Activated CD4-positive, alpha-beta memory T cell treated with anti-CD3 and anti-CD28 coated beads for 36 hours (primary cell): ENCODE measurements around the gene PPP1R27. TPM values are rescaled to one million over a fixed set of nuclear protein-coding genes. Genes with fewer than 3 reads are reported as not detected.

Experiments used
- CTCF ChIA-PET: fragments of 350-600 bp; sonication (Branson Sonifier 250); formaldehyde crosslinking; loops from one replicate; lab custom pipeline; 2021; ENCODE audit warnings: antibody characterized with exemption, inconsistent platforms; lab: Charles Lee
- POLR2A ChIA-PET: fragments of 350-600 bp; sonication (Branson Sonifier 250); formaldehyde crosslinking; loops from one replicate; lab custom pipeline; 2021; ENCODE audit warnings: antibody characterized with exemption; lab: Charles Lee
- DNase-seq: peaks from one replicate; pipeline ENCODE4 v3.0.0-alpha.2; 2020
- H3K27ac Mint-ChIP-seq: one replicate; pipeline ENCODE4 v1.8.0; 2021; ENCODE audit warnings: mixed read lengths
- H3K27me3 Mint-ChIP-seq: one replicate; pipeline ENCODE4 v1.8.0; 2021; ENCODE audit warnings: mixed read lengths
- H3K36me3 Mint-ChIP-seq: one replicate; pipeline ENCODE4 v1.8.0; 2021; ENCODE audit warnings: mixed read lengths
- H3K4me1 Mint-ChIP-seq: one replicate; pipeline ENCODE4 v1.8.0; 2021; ENCODE audit warnings: low read depth, mixed read lengths
- H3K4me3 Mint-ChIP-seq: one replicate; pipeline ENCODE4 v1.8.0; 2021; ENCODE audit warnings: mild to moderate bottlenecking, mixed read lengths
- H3K9me3 Mint-ChIP-seq: one replicate; pipeline ENCODE4 v1.8.0; 2021; ENCODE audit warnings: mixed read lengths
- intact Hi-C: fragments of 100-400 bp; cut with micrococcal nuclease; formaldehyde crosslinking; loops from one replicate; pipeline ENCODE4 v1.15.1; 2023
- total RNA-seq, 2 experiments: library from RNA; stranded (reverse); gene quantifications; one replicate each; pipeline ENCODE4 v1.2.3, GENCODE V29; 2021

The PPP1R27 gene
- total RNA-seq, 2 experiments from 2014 or later = not detected

DNA sequence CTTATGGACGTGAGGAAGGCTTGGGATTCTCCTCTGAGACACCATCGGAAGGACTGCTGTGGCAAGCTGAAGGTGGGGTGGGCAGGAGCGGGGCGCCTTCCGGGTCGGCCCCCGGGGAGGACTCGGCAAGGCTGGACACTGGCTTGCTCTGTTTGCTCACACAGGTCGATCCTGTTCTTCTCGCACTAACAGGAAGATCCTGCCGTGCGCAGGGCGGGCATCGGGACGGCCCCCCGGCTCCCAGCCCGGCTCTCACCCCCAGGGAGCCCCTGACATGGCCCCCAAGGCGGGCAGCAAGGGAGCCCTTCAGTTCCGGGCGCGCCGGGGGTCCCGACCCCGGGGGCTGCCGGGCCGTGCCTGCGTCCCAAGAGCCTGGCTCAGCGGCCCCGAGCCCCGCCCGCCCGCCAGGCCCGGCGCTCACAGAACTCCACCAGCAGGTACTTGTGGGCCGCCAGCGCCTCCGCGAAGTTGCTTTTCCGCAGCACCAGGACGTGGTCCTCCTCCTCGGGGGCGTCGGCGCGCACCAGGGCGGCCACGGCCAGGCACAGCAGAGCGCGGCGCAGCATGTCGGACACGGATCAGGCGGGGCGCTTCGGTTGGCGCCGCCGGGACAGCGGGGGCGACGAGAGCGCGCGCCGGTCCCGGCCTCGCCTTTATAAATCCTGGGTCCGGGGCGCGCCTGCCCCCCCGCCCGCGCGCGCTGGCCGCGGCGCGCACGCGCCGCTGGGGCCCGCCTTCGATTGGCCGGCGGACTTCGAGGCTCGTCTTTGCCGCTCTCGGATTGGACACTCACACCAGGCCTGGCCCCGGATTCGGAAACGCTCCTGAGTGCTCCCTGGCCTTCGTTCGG lies 25.3 kb upstream of the PPP1R27 start, which contains the start of gene P4HB:
Gene P4HB, minus strand, starts transcription at position 630 of the 850 bp plus-strand sequence. Its CDS starts 64 bp downstream, at position 566.
- ChIA-PET CTCF (interaction anchor here (1.2 to 1.6 kb wide), 2 partner anchors 9 to 10 kb away, joined by 4 to 8 read pairs; no protein-coding TSS in a partner anchor), POLR2A (interaction anchor here (0.7 to 1.9 kb wide), 6 partner anchors 10 to 239 kb away, joined by 3 to 21 read pairs (median 4); partner anchors contain the start of genes ARHGDIA and MRPL12)
- Mint-ChIP-seq H3K9me3 (no peaks in the 10 kb centered on the region), H3K4me1 (peaks cover 44% of the 10 kb centered on the region), H3K4me3 (peak within 1 kb of the TSS; percentile 95), H3K27me3 (no peaks in the 10 kb centered on the region), H3K36me3 (peaks cover 47% of the 10 kb centered on the region), H3K27ac (peak within 1 kb of the TSS; percentile 96)
- peak; percentile 26 for DNase-seq
- intact Hi-C loops = loop anchor here (1.0 to 2.0 kb wide), 7 partner anchors 11 to 345 kb away; partner anchors contain the start of genes ARHGDIA, ARL16, ASPSCR1 and CENPX

- ChIA-PET CTCF (interaction anchor here (1.2 kb wide), 1 partner anchor 10 kb away, joined by 4 read pairs; no protein-coding TSS in a partner anchor), POLR2A (interaction anchor here (0.7 to 1.5 kb wide), 5 partner anchors 11 to 175 kb away, joined by 3 to 8 read pairs (median 4); partner anchors contain the start of genes ARL16, HGS, MCRIP1 and MRPL12)
- peak overlapping the region; percentile 88 for H3K4me3 Mint-ChIP-seq
- no peaks in the 10 kb centered on the region for H3K9me3 Mint-ChIP-seq
- peak overlapping the region; percentile 79 for H3K27ac Mint-ChIP-seq
- intact Hi-C loops = no loop called here
- peaks cover 51% of the 10 kb centered on the region for H3K36me3 Mint-ChIP-seq
- H3K4me1 Mint-ChIP-seq = peaks cover 44% of the 10 kb centered on the region
- peak; percentile 27 for DNase-seq
- H3K27me3 Mint-ChIP-seq = no peaks in the 10 kb centered on the region
Observed at GRCh38 chr17:81858967-81859905, 24.4 kb upstream of the PPP1R27 start.

DNA sequence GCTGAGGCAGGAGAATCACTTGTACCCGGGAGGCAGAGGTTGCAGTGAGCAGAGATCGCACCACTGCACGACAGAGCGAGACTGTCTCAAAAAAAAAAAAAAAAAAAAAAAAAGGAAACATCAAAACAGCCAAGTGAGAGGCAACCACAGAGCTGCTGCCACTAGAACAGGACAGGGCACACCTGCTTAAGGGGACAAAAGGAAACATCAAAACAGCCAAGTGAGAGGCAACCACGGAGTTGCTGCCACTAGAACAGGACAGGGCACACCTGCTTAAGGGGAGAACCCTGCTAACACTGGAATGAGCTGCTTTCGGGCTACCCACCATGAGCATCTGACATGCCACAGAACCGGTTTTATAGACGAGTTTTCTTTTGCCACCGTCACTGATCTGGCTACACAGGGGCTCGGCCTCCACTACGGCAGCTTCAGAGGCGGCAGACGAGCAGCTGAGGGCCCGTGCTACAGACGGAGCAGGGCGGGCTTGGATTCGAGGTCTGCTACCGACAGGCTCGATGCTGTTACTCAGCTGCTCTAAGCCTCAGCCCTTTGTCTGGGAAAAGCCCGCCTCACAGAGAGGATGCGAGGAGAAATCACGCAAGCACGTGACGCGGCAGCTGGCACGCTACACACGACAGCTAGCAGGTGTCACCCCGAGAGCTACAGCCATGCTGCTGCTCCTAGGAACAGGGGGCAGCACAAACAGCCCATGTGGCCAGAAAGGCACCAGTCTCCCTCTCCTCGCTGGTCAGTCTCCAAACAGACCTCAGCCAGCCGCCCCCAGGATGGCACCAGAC lies 23.5 kb upstream of the PPP1R27 start:
- ChIA-PET CTCF (interaction anchor here (1.2 kb wide), 1 partner anchor 11 kb away, joined by 4 read pairs; no protein-coding TSS in a partner anchor), POLR2A (interaction anchor here (1.0 to 1.5 kb wide), 3 partner anchors 12 to 25 kb away, joined by 3 to 8 read pairs (median 5); partner anchors contain the start of gene MCRIP1)
- Mint-ChIP-seq H3K4me1 (peaks cover 38% of the 10 kb centered on the region), H3K27ac (peak overlapping the region; percentile 18), H3K9me3 (no peaks in the 10 kb centered on the region), H3K4me3 (peak overlapping the region; percentile 88), H3K36me3 (peaks cover 52% of the 10 kb centered on the region), H3K27me3 (no peaks in the 10 kb centered on the region)
- intact Hi-C loops = no loop called here
- no peak for DNase-seq

GRCh38 chr17:81854974-81855774 lies 20.3 kb upstream of the PPP1R27 start:
- H3K36me3 Mint-ChIP-seq = peaks cover 56% of the 10 kb centered on the region
- no peaks in the 10 kb centered on the region for H3K9me3 Mint-ChIP-seq
- H3K27me3 Mint-ChIP-seq = no peaks in the 10 kb centered on the region
- POLR2A ChIA-PET = interaction anchor here (0.6 to 1.4 kb wide), 3 partner anchors 12 to 47 kb away, joined by 4 to 5 read pairs (median 4); partner anchors contain the start of gene NPB
- H3K4me3 Mint-ChIP-seq = no peak overlapping the region
- no peak overlapping the region for H3K27ac Mint-ChIP-seq
- peaks cover 25% of the 10 kb centered on the region for H3K4me1 Mint-ChIP-seq
- DNase-seq = no peak
- intact Hi-C loops = no loop called here
- CTCF ChIA-PET = interaction anchor here (0.6 to 1.6 kb wide), 3 partner anchors 21 to 121 kb away, joined by 3 to 4 read pairs (median 3); no protein-coding TSS in a partner anchor

- ChIA-PET CTCF (no interaction called here), POLR2A (no interaction called here)
- intact Hi-C loops = no loop called here
- H3K4me3 Mint-ChIP-seq = no peak overlapping the region
- H3K9me3 Mint-ChIP-seq = no peaks in the 10 kb centered on the region
- H3K27me3 Mint-ChIP-seq = no peaks in the 10 kb centered on the region
- H3K36me3 Mint-ChIP-seq = peaks cover 39% of the 10 kb centered on the region
- H3K4me1 Mint-ChIP-seq = peaks cover under 1% of the 10 kb centered on the region
- H3K27ac Mint-ChIP-seq = no peak overlapping the region
- no peak for DNase-seq
Observed at GRCh38 chr17:81852237-81852636, 17.4 kb upstream of the PPP1R27 start.

- H3K9me3 Mint-ChIP-seq = no peaks in the 10 kb centered on the region
- no peaks in the 10 kb centered on the region for H3K27me3 Mint-ChIP-seq
- H3K36me3 Mint-ChIP-seq = peaks cover 47% of the 10 kb centered on the region
- ChIA-PET CTCF (no interaction called here), POLR2A (interaction anchor here (0.7 kb wide), 1 partner anchor 18 kb away, joined by 3 read pairs; the partner anchor contains the start of gene MCRIP1)
- no peak for DNase-seq
- no peak overlapping the region for H3K27ac Mint-ChIP-seq
- H3K4me1 Mint-ChIP-seq = no peaks in the 10 kb centered on the region
- H3K4me3 Mint-ChIP-seq = no peak overlapping the region
- intact Hi-C loops = no loop called here
Observed at GRCh38 chr17:81851423-81851822, 16.6 kb upstream of the PPP1R27 start.

DNA sequence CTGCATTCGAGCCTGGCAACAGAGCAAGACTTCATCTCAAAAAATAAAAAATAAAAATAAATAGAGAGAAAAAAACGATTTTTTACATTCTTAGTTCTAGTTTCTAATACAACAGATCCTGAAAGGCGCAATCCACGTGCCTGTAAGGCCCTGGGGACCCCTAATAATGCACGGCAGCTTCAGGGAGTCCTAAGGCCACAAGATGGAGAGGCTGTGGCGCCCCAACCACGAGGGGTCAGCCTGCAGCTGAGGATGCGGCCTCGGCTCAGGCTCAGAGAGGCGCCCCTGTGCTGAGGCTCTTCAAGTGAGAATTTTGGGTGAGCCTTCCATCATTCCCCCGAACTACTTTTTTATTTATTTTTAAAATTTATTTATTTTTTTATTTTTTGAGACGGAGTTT lies 14.6 kb upstream of the PPP1R27 start:
- Mint-ChIP-seq H3K36me3 (peaks cover 53% of the 10 kb centered on the region), H3K27ac (no peak overlapping the region), H3K4me1 (no peaks in the 10 kb centered on the region), H3K27me3 (no peaks in the 10 kb centered on the region), H3K4me3 (no peak overlapping the region), H3K9me3 (no peaks in the 10 kb centered on the region)
- intact Hi-C loops = no loop called here
- ChIA-PET CTCF (no interaction called here), POLR2A (interaction anchor here (0.7 kb wide), 1 partner anchor 377 kb away, joined by 3 read pairs; no protein-coding TSS in a partner anchor)
- DNase-seq = no peak

DNA sequence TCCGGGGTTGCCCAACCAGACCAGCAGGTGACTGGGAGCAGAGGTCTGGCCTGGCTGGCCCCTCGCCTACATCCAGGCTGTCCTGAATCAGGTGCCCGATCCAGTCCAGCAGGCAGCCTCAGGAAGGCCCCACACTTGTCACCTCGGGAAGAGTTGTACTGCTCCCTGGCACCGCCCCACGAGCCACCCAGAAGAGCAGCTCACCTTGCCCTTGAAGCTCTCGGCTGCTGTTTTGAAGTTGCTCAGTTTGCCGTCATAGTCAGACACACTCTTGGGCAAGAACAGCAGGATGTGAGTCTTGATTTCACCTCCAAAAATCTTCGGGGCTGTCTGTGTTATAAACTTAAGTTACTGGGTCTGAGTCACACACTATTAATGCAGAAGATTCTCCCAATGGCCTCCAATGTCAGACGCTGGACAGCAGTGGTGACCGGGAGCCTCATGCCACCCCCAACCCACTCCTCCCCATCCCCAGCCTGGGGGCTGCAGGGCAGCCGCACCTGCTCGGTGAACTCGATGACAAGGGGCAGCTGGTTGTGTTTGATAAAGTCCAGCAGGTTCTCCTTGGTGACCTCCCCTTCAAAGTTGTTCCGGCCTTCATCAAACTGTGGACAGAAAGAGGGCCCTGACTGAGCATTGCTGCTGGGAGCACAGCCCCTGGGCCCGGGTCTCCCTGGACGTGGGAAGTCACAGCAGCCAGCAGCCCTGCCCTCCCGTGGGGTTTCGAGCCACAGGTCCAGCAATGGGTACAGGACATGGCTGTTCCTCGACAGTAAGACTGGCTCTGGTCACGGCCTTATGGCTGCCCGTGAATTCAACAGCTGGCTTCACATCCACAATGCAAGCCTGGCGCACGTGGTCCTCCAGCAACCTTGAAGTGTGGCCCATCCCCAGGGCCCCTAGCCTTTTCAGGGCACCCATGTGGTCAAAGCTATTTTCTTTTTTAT lies 12.2 kb upstream of the PPP1R27 start:
- ChIA-PET POLR2A (no interaction called here), CTCF (no interaction called here)
- Mint-ChIP-seq H3K27ac (no peak overlapping the region), H3K9me3 (no peaks in the 10 kb centered on the region), H3K4me1 (no peaks in the 10 kb centered on the region), H3K27me3 (no peaks in the 10 kb centered on the region), H3K4me3 (no peak overlapping the region), H3K36me3 (peaks cover 48% of the 10 kb centered on the region)
- DNase-seq = no peak
- intact Hi-C loops = no loop called here

DNA sequence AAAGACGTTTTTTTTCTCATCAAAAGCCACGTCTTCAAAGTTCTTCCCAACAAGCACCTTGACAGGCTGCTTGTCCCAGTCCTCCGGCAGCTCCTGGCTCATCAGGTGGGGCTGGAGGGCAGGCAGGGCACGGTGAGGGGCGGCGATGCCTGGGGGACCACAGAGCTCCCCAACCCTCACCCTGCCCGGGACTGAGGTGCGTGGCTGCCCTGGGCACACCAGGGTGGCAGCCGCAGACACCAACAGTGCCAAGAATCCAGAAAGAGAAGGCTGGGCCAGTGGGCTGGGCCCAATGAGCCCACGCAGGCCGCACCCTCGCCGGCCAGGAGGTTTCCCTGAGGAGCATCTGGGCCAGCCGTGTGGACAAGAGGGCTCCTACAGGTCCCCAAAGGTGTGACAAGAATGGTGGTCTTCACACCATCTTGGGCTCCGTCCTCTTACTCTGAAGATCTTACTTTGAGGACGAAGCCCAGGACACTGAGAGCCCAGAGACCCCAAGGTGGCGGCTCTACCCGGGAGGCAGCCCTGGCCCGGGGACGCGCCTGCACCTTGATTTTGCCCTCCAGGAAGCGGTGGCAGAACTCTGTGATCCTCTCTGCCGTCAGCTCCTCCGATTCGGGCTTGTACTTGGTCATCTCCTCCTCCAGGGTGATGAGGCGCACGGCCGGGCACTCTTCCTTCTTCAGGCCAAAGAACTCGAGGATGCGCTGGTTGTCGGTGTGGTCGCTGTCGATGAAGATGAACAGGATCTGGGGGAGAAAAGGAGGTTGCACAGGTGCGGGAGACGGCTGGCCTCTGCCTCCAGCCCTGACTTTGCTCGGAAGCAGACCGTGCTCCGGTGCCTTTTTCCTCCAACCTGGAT lies 11.3 kb upstream of the PPP1R27 start:
- H3K4me1 Mint-ChIP-seq = no peaks in the 10 kb centered on the region
- ChIA-PET CTCF (no interaction called here), POLR2A (no interaction called here)
- peaks cover 39% of the 10 kb centered on the region for H3K36me3 Mint-ChIP-seq
- no peaks in the 10 kb centered on the region for H3K9me3 Mint-ChIP-seq
- intact Hi-C loops = loop anchor here (1.0 kb wide), 1 partner anchor 12 kb away; no protein-coding TSS in a partner anchor
- no peak overlapping the region for H3K4me3 Mint-ChIP-seq
- no peaks in the 10 kb centered on the region for H3K27me3 Mint-ChIP-seq
- H3K27ac Mint-ChIP-seq = no peak overlapping the region
- DNase-seq = no peak
